Keratinocyte (primary cell): ENCODE measurements around the gene SIRT4.

Experiments
- EZH2 ChIP-seq: IDR thresholded peaks from one replicate; pipeline ENCODE4 v1.6.1; 2012; ENCODE audit warnings: inconsistent platforms, mild to moderate bottlenecking, low read length, moderate library complexity
- TF ChIP-seq, protein P1 (sequence below), 3 experiments: IDR thresholded peaks in 1 of 3; conservative IDR thresholded peaks in 1 of 3; optimal IDR thresholded peaks in 1 of 3; 2 replicates in 2 of 3; 3 replicates in 1 of 3; pipeline versions ENCODE3 to v1.5.1; 2011; ENCODE audit warnings: low read length in 3 of 3, mild to moderate bottlenecking in 3 of 3, moderate library complexity in 2 of 3, control low read depth in 1 of 3, inconsistent platforms in 1 of 3; ENCODE audit not compliant: insufficient read depth in 2 of 3; ENCODE audit errors: extremely low read depth in 1 of 3

DNA sequence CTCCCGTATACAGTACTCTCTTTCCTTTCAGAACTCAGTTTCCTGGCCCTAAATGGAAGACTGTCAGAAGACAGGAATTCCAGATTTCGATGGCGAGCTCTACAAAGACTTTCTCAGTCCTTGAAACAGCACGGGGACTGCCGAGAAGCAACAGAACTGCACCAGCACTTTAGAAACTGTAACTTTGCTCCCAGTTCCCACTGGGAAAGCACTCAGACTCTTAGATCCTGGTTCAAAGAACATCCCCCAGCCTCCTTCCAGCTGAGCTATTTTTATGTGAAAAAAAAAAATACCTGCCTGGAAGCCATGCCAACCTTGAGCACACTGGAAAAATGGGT lies 38.4 kb upstream of the SIRT4 start:
- TF ChIP-seq, protein P1, sequence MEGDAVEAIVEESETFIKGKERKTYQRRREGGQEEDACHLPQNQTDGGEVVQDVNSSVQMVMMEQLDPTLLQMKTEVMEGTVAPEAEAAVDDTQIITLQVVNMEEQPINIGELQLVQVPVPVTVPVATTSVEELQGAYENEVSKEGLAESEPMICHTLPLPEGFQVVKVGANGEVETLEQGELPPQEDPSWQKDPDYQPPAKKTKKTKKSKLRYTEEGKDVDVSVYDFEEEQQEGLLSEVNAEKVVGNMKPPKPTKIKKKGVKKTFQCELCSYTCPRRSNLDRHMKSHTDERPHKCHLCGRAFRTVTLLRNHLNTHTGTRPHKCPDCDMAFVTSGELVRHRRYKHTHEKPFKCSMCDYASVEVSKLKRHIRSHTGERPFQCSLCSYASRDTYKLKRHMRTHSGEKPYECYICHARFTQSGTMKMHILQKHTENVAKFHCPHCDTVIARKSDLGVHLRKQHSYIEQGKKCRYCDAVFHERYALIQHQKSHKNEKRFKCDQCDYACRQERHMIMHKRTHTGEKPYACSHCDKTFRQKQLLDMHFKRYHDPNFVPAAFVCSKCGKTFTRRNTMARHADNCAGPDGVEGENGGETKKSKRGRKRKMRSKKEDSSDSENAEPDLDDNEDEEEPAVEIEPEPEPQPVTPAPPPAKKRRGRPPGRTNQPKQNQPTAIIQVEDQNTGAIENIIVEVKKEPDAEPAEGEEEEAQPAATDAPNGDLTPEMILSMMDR (optimal IDR thresholded peaks at IDR 0.05 in 1 of 3, IDR thresholded peaks at IDR 0.05 in 1 of 3, conservative IDR thresholded peaks at IDR 0.05 in 1 of 3; ENCODE audit: extremely low read depth in 1 of 3, insufficient read depth in 2 of 3, low read length in 3 of 3): no peak
- TF ChIP-seq EZH2: no peak
